HG02678 (cell line): ENCODE measurements around the gene ZCWPW1.
A peak's percentile ranks its signal among the peaks of the same experiment; 100 is the strongest.
"Not testable (repeated sequence)": the region's sequence is repeated elsewhere in the genome, so short reads cannot be mapped to it uniquely, and the experiment has no call there.

Source experiments
- ATAC-seq: cut with Tn5 transposase; IDR thresholded peaks from one replicate; pipeline ENCODE4 v1.9.1; 2021; ENCODE audit warnings: mild to moderate bottlenecking, moderate library complexity; ENCODE audit not compliant: unreplicated experiment

The ZCWPW1 gene

GRCh38 chr7:100380196-100380595 is 48.3 kb downstream of the ZCWPW1 start:
- no peak for ATAC-seq

GRCh38 chr7:100378114-100378755 is 50.3 kb downstream of the ZCWPW1 start:
- no peak for ATAC-seq

DNA sequence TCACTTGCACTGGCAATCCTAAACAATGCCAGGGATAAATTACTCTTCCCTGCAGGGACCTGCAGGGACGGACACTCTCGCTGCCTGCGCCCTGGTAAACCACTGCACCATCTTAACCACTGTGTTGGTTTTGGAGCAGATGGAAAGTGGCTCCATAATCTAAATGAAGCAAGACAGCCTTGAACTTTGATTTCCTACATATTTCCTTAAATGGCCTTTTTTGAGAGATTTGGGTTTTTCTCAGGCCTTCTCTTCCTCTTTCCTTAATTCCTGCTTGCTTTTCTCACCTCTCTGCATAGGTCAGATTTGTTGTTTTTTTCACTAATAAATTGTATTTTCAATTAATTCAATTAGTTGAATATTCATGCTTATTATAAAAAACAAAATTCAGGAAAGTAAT is 52.4 kb downstream of the ZCWPW1 start:
- no peak for ATAC-seq

DNA sequence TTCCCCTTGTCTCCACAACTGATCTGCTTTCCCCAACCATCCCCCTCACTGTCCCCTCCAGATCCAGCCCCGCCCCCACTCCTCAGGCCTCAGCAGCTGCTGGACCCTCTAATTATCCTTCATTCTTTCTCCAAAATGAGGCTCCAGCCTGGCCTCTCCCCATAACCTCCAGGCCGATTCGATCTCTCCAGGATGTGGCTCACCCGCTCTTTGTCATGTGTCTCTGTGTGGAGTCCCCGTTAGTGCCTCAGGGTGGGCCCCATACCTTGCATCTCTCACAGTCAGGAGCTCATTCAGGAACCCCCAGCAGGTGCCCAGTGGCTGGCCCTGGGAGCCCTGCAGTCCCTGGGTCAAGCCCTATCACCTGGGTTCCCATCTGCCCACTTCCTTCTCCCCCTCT is 53.9 kb downstream of the ZCWPW1 start:
- no peak for ATAC-seq

- not testable (repeated sequence) for ATAC-seq
Measured at GRCh38 chr7:100373870-100374598, 54.5 kb downstream of the ZCWPW1 start.

GRCh38 chr7:100373261-100373831 is 55.2 kb downstream of the ZCWPW1 start, which contains the start of gene PILRA:
PILRA (plus strand) TSS chr7:100373487; CDS start chr7:100373657, 170 bp downstream.
- no peak for ATAC-seq

GRCh38 chr7:100372694-100373093 is 55.8 kb downstream of the ZCWPW1 start:
- ATAC-seq, result no peak

- no peak for ATAC-seq
Measured at GRCh38 chr7:100372256-100372655, 56.2 kb downstream of the ZCWPW1 start.

DNA sequence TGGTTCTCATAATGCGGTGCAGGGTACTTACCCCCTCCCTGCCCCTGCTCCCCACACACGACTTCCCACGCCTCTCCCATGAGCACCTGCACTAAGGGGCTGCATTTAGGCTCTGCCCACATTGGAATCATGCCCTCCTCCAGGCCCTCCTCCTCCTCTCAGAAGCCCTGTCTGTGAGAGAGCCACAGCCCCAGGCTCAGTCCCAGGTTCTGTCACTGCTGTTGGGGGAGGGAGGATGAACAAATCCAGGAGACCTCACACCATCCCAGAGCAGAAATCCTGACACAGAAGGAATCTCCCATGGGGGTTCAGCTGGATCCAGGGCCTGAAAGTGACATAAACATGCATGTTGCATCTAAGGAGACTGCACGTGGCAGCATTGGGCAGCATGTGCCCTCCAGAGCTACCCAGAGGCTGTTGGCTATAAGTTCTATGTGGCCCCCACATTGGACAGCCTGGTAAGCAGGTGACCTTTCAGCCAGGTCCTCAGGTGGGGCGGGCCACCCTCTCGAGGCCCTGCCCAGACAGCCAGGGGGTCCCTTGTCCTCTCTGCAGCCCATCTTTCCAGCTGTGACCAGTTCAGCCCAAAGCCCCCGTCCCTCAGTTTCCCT is 56.8 kb downstream of the ZCWPW1 start:
- ATAC-seq, result no peak

GRCh38 chr7:100370746-100371145 is 57.8 kb downstream of the ZCWPW1 start:
- no peak for ATAC-seq

DNA sequence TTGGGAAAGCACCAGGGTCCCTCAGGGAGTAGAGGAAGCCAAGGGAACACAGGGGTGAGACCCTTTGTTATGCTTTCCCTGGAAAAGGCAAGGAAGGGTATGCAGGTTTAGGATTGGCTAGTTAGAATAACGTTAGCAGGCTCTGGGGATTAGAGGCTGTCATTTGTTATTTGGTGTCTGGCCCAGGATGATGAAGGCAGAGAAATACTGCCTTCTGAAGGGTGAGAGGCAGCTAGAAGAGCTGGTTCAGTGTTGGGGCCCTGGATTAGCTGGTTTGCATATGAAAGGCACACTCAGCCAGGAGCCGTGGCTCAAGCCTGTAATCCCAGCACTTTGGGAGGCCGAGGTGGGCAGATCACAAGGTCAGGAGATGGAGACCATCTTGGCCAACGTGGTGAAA is 58.2 kb downstream of the ZCWPW1 start:
- ATAC-seq, result no peak

- peak; percentile 58 for ATAC-seq
Measured at GRCh38 chr7:100369105-100369504, 59.4 kb downstream of the ZCWPW1 start.

DNA sequence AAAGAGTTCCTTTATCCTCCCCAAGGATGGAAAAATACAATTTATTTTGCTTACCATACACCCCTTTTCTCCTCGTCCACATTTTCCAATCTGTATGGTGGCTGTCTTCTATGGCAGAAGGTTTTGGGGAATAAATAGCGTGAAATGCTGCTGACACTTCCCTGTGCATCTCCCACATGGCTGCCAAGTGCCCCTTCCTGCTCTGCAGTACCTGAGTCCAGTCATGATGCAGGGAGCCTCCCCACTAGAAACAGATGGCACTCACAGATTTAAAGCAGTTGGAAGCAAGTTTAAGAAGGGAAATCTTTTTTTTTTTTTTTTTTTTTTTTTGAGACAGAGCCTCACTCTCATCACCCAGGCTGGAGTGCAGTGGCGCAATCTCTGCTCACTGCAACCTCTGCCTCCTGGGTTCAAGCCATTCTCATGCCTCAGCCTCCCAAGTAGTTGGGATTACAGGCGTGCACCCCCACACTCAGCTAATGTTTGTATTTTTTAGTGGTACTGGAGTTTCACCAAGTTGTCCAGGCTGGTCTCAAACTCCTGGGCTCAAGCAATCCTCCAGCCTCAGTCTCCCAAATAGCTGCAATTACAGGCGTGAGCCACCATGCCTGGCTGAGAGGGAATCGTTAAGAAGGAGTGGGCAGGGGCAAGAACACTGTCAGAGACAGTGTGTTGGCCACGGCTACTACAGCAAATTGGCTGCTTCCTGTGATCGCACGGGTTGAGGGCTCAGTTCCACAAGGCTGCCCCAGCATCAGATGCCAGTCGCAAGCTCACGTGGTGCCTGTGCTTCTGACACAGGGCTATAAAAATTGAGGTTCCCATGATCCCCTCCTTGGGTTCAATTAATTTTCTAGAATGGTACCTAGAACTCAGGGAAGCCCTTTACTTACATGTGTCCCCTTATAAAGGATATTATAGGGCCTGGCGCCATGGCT is 60.6 kb downstream of the ZCWPW1 start:
- ATAC-seq, result no peak

GRCh38 chr7:100367251-100367620 is 61.3 kb downstream of the ZCWPW1 start:
- ATAC-seq, result no peak

GRCh38 chr7:100366411-100367250 is 61.9 kb downstream of the ZCWPW1 start:
- no peak for ATAC-seq

DNA sequence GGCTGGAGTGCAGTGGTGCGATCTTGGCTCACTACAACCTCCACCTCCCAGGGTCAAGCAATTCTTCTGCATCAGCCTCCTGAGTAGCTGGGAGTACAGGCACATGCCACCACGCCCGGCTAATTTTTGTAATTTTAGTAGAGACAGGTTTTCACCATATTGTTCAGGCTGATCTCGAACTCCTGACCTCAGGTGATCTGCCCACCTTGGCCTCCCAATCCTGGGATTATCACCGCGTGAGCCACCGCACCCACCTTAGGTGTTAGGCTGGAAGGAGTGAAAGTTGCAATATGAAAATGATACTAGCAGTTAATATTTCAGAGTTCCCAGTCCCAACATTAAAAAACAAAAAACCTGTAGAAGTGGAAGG is 62.5 kb downstream of the ZCWPW1 start:
- not testable (repeated sequence) for ATAC-seq

DNA sequence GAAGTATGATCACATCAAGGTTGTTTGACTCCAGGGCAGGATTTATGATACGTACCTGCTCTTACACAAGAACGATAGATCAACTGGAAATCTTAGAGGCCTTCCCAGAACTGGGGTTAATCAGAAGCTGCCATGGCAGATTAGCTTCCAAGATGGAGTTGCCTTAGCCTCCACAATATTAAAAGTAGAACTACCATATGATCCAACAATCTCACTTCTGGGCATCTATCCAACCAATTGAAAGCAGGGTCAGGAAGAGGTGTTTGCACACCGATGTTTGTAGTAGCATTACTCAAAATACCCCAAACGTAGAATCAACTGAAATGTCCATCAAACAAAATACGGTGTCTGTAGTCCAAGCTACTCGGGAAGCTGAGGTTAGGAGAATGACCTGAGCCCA is 64.0 kb downstream of the ZCWPW1 start:
- no peak for ATAC-seq

GRCh38 chr7:100363797-100364196 is 64.7 kb downstream of the ZCWPW1 start:
- not testable (repeated sequence) for ATAC-seq

DNA sequence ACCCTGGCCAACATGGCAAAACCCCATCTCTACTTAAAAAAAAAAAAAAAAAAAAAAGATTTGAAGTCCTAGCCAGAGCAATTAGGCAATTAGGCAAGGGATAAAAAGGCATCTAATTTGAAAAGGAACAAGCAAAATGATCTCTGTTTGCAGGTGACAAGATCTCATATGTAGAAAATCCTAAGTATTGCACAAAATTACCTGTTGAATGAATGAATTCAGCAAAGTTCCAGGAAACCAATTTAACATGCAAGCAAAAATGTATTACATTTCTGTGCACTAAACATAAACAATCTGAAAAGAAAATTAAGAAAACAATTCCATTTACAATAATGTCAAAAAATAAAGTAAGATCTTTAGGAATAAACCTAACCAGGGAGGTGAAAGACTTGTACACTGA is 65.4 kb downstream of the ZCWPW1 start:
- no peak for ATAC-seq
